Activated CD4-positive, alpha-beta T cell treated with anti-CD3 and anti-CD28 coated beads for 24 hours (primary cell): ENCODE data around the gene RAD52.

ENCODE experiments used
- DNase-seq, 2 donors: peaks; one replicate each; pipeline ENCODE4 v3.0.0-alpha.2; 2020; ENCODE audit warnings: low read depth in 2 of 2

RAD52 gene

DNA sequence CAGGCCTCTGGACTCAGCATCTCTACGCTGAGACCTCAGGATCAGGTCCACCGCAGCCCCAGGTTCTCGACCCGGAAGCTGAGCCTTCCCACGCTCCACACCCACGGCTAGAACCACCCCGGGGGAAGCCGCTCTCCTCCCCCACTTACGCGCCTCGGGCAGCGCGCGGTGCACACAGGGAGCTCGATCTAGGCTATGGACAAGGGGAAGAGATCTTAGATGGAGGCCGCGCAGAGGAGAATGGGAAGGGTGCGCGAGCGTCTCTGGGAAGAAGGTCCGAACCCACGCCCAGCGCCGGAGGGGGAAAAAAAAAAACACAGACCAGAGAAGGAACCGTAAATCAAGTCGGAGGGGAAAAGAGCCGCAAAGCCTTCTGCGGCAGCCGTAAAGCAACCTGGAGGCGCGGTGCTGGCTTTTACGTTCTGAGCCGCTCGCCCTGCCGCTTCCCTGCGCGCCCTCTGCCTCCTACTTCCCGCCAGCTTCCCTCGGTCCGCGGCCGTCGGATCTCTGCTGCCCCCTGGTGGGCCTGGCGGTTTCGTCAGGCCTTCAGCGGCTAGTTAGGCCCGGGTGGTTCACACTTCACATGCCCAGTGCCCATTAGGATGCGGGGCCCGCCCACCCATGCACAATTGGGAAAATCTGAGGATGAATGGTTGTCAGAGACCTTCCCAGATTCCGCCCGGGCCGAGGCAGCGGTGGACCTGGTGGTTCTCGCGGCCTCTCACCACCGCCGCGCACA lies at the start of gene RAD52:
Gene RAD52, minus strand, starts transcription at position 242 of the 739 bp plus-strand sequence. CDS start 16,636 bp downstream, outside the sequence.
- peak; percentile 97 for DNase-seq

DNA sequence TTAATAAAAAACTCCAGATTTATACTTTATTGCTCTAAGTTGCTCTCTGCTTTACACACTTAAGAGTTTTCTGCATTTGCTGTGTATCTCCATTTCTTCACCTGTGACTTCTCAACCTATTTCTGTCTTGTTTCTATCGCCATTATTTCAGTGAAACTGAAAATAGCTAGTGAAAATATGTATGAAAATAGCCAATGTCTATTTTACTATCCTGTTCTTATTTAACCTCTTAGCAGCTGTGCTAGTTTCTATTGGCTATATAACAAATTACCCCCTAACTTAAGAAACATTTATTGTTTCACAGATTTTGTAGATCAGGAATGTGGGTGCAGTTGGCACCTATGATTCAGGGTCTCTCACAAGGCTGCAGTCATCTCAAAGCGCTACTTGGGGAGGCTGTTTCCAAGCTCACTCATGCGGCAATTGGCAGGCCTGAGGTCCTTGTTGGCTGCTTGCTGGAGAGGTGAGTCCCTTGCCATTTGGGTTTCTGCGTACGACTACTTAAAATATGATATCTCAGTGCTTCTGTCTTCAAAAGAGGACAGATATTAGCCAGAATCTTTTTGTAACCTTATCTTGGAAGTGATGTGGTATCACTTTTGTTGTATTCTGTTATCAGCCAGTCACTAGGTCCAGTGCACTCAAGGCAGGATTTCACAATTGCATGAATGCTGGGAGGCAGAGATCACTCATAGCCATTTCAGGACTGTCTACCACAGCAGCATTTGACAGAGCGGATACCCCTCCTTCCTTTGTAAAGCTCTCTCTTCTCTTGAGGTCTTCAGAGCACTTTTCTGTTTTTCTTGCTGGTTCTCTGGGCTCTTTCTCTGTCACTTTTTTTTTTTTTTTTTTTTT lies 48.8 kb upstream of the RAD52 start:
- no peak for DNase-seq

DNA sequence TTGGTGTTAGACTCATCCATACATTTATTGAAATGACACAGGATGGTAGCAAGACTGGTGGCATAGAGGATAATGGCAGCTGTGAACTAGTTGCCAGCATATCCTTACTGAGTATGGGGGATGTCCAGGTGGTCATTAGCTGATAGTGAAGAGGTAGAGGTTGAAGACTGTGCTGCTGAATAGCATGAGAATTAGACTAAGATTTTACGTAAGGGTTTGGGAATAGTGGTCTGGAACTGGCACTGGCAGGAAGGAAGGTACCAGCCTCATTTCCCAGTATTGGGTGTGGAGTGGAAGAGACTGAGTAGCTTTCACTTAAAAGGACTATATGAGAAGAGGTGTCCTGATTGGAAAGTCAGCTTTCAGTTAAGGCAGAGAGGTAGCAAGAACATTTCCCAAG lies 48.0 kb upstream of the RAD52 start:
- no peak for DNase-seq

DNA sequence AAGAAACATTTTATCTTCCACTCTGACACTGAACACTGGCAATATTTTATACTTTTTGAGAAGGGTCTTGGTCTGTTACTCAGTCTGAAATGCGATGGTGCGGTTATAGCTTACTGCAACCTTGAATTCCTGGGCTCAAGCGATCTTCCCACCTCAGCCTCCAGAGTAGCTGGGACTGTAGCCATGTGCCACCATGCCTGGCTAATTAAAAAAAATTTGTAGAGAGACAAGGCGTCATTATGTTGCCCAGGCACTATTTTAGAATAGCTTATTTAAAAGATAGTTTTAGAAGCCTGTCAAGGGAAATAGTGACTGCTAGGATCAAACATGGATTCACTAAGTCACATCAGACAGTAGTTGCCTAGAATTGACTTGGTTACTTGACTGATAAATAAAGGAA lies 47.4 kb upstream of the RAD52 start:
- DNase-seq = no peak

DNA sequence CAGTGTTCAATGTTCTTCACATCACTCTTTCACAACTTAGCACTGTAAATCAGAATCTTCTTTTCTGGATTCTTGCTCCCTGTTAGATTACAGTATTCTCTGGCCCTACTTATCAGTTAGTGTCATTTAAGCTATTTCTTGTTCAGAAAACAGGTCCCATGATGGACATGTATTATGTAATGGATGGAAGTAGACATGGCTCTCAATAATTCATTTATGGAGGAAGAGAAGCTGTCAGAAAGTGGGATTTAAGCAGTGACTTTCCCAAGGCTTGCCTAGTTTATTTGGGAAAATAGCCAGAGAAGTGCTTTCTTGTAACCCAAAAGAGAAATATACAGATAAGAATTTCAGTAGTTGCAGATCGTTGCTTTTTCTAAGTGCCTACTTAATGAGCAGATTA lies 43.2 kb upstream of the RAD52 start:
- DNase-seq = no peak

DNA sequence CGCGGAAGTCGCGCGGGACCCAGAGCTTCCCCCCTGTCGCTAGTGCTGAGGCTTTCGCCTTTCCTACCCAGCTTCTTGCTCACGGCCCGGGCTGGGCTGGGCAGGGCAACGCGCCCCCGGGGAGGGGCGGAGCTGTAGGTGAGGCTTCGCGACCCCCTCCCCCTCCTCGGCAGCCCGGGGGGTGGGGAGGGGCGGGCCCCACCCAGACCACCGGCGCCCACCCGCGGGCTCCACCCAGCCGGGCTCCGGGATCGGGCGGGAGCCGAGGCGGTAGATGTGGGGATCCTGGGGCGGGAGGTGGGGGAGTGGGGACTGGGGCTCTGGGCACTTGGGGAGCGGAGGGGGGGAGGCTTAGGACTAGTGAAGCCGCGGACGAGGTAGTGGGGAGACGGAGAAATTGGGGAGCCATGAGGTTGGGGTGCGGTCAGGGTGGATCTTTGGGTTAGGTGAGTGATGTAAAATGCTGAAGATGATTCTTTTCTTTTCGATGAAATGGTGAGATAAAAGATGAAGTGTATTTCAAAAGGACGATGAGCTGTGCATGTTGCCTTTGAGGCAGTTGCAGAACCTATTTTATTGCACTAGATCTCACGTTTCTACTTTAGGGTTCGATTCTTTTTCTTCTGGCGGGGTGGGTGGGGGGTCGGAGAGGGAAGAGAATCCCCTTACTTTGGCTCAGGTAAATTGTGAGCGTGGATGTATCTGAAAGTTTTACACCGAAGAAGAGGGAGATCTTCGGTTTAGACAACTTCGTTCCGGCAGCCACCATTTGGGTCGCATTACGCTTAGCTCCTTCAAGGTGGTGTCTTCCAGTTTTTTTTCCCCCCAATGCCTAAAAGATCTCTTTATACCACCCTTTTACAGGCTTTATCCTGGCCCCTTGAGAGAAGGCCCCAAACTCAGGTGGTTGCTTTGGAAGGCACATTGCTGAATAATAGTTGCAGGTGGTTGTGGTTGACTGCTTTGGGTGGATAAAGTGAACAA lies 42.1 kb upstream of the RAD52 start:
- DNase-seq = peak in 1 of 2 donors; percentile 3

DNA sequence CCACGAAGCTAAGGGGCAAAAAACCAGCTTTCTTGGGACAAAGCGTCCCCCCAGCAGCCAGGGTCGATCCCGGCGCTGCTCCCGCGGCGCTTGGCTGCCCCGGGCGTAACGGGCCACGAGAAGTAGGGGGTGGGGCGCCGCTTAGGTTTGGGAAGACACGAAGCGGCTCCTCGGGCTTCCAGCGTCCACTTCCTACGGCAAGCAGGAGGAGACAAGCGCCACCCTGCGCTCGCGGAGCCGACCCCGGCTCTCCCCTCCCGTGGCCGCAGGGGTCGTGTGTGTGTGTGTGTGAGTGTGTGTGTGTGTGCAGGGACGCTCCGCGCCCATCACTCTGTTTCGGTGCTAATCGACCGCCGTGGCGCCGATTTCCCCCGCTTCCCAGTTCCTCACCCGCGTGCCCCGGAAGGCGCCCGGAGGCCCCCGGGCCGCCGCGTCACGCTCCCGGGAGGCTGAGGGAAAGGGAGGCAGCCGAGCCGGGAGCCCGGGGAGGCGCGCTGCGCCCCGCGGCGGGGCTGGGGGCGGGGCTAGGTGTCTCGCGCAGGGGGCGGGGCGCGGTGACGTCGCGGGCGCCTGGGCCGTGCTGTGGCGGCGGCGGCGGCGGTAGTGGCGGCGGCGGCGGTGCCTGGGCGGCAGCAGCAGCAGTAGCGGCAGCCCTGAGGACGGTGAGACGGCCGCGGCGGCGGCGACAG lies 41.3 kb upstream of the RAD52 start, which contains the start of gene ERC1:
Gene ERC1, plus strand, starts transcription at position 563 of the 689 bp plus-strand sequence. CDS start 36,681 bp downstream, outside the sequence.
- DNase-seq = peak; percentile 74 to 79

DNA sequence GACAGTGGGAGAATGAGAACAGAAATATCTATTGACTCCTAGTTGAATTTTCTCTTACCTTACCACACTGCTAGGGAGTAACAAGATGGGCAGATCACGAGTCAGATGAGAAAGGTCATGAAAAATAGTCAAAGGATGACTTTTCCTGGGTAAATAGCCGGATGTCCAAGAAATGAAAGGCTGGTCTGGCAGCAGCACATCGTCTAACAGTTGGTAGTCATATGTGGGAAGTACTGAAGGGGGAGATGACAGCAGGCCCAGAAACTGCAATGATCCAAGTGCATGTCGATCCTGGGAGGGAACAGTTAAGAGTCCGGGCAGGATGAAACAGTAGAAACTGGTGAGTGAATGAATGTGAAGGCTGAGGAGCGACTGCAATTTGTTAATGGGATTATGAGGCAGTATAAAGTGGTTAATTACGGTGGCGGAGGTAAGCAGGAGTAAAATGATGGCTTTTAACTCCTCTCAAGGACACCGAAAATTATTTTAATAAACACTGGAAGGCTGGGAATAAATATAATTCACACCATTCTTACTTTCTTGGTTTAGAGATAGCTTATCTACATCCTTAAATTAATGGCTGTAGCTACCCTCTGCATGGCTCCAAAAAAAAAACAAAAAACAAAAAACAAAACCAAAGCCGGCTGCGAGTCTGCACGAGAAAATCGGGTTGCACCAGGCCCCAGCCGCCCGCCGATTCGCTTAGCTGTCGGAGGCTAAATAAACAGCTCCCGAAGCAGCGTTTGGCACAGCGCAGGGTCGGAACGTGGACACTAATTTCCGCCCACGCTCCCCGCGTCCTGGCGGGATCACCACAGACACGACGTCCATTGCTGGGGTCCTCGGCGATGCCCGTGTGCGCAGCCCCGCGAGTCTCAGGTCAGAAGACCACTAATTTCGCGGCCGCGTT lies 40.5 kb upstream of the RAD52 start:
- peak; percentile 17 to 40 for DNase-seq

DNA sequence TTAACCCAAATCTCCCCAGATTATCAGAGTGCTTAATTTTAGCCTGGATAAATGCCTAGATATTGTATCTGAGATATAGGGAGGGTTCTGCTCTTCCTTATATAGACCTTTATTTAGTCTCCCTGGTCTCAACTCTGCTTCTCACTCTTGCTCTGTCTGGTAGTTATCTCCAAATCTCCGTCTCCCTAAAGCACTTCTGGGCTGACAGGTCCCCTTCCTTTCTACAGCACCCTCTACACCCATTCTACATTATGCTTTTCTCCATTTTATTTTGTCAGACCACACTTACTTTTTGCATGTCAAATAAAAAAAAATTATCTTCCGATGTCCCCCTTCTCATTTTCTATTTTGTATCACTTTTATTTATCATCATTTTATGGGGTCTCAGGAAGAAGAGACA lies 39.6 kb upstream of the RAD52 start:
- DNase-seq = no peak

DNA sequence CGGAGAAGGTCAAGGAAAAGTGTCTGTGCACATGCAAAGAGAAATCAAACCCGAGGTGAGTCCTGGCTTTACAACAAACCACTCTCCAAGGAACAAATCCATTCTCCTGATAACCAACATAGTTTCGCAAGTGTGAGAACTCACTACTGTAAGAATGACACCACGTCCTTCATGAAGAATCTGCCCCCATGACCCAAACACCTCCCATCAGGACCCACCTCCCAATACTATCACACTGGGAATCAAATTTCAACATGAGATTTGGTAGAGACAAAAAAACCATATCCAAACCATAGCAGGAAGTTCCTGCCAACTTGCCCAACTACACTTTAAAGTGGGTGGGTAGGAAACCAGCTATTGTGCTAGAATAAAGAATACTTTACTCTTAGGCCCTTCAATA lies 39.2 kb upstream of the RAD52 start:
- DNase-seq = no peak

DNA sequence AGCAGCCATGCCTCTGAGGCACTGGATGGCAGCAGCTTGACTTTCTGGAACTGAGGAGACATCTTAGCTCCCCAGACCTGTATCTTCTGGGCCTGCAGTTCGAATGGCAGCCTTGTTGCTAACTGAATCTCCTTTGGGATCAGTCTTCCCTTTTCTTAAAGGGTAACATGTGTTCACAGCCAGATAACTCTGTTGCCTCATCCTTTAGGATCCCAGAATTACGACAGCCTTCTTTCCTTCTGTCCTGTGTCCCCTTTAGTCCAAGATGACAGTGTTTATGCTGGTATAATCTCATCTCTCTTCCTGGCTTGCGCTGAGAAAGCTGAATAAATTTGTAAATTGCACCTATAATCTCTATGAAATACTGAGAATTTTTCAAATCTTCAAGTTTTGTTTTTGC lies 32.5 kb upstream of the RAD52 start:
- no peak for DNase-seq

DNA sequence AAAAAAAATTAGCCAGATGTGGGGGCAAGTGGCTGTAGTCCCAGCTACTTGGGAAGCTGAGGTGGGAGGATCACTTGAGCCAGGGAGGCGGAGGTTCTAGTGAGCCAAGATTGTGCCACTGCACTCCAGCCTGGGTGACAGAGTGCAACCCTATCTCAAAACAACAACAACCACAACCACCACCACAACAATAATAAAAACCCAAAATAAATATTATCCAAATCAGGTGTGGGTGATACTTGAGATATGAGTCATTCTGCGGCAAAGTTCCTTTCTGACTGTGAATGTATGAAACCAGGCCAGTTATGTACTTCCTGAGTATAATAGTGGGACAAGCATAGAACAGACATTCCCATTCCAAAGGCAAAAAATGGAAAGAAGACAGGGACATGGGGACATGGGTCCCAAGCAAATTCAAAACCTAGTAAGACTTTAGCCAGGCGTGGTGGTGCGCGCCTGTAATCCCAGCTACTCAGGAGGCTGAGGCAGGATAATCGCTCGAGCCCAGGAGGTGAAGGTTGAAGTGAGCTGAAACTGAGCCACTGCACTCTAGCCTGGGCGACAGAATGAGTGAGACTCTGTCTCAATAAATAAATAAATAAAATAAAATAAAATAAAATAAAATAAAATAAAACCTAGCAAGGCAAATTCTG lies 31.8 kb upstream of the RAD52 start:
- no peak for DNase-seq

DNA sequence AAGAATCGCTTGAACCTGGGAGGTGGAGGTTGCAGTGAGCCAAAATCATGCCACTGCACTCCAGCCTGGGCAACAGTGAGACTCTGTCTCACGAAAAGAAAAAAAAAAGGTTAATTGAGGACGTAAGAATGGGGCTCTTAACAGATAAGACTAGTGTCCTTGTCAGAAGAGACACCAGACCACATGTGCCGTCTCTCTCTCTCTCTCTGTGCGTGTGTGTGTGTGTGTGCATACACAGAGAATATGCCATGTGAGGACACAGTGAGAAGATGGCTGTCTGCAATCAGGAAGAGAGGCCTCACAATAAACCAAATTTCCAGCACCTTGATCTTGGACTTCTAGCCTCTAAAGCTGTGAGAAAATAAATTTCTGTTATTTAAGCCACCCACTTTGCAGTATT lies 29.9 kb upstream of the RAD52 start:
- DNase-seq = no peak

DNA sequence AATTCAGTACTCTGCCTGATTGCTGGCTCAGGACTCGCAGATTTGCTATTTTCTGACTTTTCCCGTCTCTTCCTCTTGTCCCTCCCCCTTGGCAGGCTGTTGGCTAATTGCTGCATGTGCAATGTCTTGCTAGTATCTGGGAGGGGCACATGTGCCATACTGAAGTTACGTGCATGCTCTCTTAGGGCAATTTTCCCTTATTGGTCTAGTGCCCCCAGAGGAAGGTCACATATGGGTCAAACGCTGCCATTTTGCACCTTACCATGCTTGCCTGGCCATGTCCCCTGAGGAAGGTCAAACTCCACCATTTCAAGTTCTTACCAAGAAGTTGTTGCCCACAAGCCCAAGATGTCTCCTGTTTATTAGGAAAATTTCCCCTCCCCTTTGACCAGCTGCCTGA lies 27.7 kb upstream of the RAD52 start:
- no peak for DNase-seq

DNA sequence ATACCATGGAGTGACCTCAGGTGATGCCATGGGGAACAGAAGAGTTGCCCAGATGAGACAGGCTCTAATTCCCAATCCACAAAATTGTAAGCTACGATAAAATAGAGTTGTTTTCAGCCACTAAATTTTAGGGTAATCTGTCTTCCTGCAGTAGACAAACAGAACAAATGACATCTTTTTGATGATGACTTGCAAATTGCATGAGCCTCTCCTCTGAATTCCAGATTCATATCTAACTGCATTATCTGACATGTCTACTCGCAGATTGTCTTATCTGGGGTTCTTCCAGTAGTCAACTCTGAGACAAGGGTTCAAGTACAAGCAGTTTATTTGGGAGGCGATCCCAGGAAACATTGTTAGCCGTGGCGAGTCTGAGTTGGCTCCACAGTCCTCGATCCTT lies 27.1 kb upstream of the RAD52 start:
- DNase-seq = no peak

DNA sequence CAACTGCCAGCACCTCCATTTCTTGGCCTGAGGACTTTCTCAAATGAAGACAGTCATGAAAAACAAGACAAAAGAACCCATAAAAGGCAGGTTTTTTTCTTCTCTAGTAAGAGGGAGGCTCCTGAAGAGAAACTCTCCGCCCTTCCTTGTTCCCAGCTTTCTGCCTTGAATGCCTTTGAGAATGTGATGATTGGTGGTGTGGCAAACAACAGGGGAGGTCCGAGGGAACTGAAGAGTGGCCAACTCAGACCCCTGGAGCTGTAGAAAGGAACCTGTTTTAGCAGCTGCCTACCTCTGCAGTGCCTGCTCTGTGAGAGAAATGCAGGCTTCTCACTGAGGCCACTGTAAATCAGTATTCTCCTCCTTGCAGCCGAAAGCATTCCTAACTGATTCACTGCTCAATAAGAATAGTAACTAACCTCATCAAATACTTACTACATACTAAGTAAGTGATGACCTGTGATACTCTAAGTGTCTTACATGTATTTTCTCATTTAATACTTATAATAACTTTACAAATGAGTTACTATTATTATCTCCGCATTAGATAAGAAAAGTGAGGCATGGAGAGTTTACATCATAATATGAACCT lies 24.9 kb upstream of the RAD52 start:
- DNase-seq = no peak

DNA sequence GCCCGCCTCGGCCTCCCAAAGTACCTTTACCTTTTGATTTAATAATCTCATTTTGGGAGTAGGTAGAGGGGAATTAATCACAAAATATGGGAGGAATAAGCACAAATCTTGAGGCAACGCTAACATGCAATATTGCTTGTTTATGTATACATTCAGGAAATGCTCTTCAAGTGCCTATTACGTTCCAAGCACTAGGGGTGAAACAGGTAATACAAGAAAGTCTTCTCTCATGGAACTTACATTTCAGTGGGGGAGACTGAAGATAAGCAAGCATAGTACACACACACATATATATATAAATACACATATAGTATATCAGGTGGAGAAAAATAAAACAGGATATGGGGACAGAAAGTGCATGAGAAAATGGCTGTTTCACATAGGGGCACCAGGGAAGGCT lies 22.5 kb upstream of the RAD52 start:
- DNase-seq = no peak

DNA sequence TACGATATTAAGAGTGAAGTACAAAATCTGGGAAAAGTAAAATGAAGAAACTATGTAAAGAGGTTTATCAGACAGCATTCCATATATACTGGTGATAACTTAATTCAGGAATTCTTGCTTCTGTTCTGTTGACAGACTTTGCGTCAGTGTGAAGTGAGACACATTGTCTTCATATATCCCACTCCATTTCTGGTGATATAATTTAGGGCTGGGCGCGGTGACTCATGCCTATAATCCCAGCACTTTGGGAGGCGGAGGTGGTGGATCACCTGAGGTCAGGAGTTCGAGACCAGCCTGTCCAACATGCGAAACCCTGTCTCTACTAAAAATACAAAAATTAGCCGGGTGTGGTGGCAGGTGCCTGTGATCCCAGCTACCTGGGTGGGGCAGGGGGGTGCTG lies 20.3 kb upstream of the RAD52 start:
- no peak for DNase-seq

DNA sequence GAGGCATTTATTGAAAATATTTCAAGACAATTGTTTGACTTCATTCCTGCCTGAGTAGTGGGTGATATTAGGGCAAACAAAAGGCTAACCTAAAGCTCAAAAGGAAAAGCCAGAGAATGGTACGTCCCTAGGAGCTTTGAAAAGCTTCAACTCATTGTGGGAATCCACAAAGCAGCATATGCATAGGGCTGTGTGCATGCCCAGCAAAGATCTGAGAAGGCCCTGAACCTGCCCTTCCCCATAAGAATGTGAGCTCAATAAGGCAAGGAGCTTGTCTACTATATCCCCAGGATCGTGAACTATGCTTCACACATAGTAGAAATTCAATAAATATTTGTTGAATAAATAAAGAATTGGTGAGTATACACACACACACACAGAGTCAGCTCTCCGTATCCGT lies 19.1 kb upstream of the RAD52 start:
- no peak for DNase-seq
